T-helper 1 cell treated with Interleukin-12 subunit alpha and Interleukin-12 subunit beta and Interleukin-4 antibody, amounts not matched to agents 30 μg/mL and 1 μg/mL, for 36 hours (primary cell): ENCODE measurements around the gene ADARB2.

Source experiments
- H3K27ac Mint-ChIP-seq: one replicate; pipeline ENCODE4 v1.8.0; 2021; ENCODE audit warnings: mild to moderate bottlenecking, mixed read lengths
- H3K27me3 Mint-ChIP-seq: one replicate; pipeline ENCODE4 v1.8.0; 2021; ENCODE audit warnings: low read depth, mixed read lengths
- H3K36me3 Mint-ChIP-seq: one replicate; pipeline ENCODE4 v1.8.0; 2021; ENCODE audit warnings: low read depth, mixed read lengths
- H3K4me1 Mint-ChIP-seq: one replicate; pipeline ENCODE4 v1.8.0; 2021; ENCODE audit warnings: low read depth, mixed read lengths
- H3K4me3 Mint-ChIP-seq: one replicate; pipeline ENCODE4 v1.8.0; 2021; ENCODE audit warnings: mild to moderate bottlenecking, moderate library complexity, mixed read lengths
- H3K9me3 Mint-ChIP-seq: one replicate; pipeline ENCODE4 v1.8.0; 2021; ENCODE audit warnings: mixed read lengths

ADARB2 gene

DNA sequence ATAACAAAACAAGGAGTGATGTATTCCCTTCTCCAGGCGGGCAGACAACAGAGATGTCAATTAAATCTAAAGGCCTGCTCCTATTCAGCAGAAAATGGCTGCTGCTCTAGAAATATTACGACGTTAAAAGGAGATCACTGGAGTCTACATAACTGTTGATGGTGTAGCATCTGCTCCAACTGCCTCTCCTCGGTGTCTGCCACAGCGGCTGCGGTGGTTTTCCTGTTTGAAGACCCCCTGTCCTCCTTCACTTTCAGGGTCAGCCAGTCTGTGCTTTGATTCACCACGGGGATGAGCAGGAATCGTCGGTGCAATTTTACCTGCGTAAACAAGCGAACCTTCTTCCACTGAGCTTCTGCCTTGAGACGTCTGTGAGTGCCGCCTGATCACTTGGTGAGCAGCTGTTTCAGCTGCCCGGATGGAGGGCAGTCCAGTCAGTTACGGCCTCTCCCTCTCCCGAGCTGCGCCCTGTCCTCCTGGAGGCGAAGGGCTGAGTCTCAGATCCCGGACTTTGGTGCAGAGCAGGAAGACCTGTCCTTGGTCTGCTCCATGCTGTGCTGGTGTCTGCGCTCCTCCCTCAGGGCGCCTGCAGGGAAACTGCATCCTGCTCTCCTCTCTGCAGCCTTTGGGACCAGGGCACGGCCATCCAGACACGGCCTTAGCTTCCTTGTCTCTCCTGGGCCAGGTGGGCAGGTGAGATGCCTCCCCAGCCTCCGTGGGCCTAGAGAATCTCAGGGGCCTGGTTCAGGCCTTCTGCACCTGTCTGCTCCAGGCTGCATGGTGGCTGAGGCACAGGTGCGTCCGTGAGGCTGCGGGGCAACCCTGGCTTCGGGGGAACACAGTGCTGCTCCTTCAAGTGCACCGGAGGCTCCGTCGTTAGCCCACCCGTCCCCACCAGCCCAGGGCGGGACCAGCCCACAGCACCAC, 326.6 kb downstream of the ADARB2 start:
- Mint-ChIP-seq H3K4me3 (no peak overlapping the region), H3K27ac (no peak overlapping the region), H3K9me3 (no peaks in the 10 kb centered on the region), H3K36me3 (no peaks in the 10 kb centered on the region), H3K27me3 (peaks cover 6% of the 10 kb centered on the region), H3K4me1 (no peaks in the 10 kb centered on the region)

DNA sequence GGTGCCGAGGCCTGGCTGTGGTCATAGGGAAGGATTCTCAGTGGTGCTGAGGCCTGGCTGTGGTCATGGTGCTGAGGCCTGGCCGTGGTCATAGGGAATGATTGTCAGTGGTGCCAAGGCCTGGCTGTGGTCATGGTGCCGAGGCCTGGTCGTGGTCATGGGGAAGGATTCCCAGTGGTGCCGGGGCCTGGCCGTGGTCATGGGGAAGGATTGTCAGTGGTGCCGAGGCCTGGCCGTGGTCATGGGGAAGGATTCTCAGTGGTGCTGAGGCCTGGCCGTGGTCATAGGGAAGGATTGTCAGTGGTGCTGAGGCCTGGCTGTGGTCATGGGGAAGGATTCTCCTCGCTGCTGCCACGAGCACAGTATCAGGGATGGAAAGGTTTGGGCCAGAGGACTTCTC, 327.3 kb downstream of the ADARB2 start:
- Mint-ChIP-seq H3K27ac (no peak overlapping the region), H3K27me3 (peaks cover 6% of the 10 kb centered on the region), H3K4me3 (no peak overlapping the region), H3K4me1 (no peaks in the 10 kb centered on the region), H3K9me3 (no peaks in the 10 kb centered on the region), H3K36me3 (no peaks in the 10 kb centered on the region)

DNA sequence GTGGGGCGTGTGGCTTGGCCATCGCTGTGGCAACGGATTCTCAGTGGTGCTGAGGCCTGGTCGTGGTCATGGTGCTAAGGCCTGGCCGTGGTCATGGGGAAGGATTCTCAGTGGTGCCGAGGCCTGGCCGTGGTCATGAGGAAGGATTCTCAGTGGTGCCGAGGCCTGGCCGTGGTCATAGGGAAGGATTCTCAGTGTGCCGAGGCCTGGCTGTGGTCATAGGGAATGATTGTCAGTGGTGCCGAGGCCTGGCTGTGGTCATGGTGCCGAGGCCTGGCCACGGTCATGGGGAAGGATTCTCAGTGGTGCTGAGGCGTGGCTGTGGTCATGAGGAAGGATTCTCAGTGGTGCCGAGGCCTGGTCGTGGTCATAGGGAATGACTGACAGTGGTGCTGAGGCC, 327.9 kb downstream of the ADARB2 start:
- Mint-ChIP-seq H3K27me3 (peaks cover 6% of the 10 kb centered on the region), H3K27ac (no peak overlapping the region), H3K9me3 (no peaks in the 10 kb centered on the region), H3K4me1 (no peaks in the 10 kb centered on the region), H3K36me3 (no peaks in the 10 kb centered on the region), H3K4me3 (no peak overlapping the region)

DNA sequence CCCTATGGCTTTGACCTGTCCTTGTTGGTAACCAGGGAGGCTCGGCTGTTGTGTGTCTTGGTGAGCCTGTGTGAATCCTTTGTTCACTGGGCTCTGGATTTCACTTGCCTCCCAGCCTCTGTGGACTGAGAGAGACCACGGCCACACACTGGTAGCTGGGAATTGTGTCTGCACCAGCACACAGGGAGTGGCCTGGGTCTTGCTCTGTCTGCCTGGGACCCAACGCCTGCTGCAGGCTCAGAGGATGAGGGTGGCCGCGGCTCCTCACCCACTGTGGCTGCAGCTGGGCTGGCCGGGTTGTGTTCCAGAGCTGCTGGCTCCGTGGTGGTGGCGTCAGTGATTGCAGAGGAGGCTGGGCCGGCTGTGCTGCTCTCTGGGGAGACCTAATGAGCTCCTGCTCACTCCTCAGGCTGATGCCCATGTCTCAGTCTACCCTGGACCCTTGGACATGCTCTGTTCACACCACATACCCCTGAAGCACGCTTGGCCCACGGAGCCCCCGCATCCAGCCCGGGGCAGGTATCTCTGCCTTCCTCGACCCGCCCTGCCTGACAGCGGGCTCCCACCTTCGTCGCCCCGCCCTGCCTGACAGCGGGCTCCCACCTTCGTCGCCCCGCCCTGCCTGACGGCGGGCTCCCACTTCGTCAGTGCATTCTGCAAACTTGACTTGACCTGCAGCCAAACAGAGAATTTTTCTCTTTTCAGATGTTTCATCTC, 328.5 kb downstream of the ADARB2 start:
- H3K4me1 Mint-ChIP-seq = no peaks in the 10 kb centered on the region
- no peak overlapping the region for H3K27ac Mint-ChIP-seq
- H3K27me3 Mint-ChIP-seq = peaks cover 6% of the 10 kb centered on the region
- H3K9me3 Mint-ChIP-seq = no peaks in the 10 kb centered on the region
- H3K4me3 Mint-ChIP-seq = no peak overlapping the region
- no peaks in the 10 kb centered on the region for H3K36me3 Mint-ChIP-seq

DNA sequence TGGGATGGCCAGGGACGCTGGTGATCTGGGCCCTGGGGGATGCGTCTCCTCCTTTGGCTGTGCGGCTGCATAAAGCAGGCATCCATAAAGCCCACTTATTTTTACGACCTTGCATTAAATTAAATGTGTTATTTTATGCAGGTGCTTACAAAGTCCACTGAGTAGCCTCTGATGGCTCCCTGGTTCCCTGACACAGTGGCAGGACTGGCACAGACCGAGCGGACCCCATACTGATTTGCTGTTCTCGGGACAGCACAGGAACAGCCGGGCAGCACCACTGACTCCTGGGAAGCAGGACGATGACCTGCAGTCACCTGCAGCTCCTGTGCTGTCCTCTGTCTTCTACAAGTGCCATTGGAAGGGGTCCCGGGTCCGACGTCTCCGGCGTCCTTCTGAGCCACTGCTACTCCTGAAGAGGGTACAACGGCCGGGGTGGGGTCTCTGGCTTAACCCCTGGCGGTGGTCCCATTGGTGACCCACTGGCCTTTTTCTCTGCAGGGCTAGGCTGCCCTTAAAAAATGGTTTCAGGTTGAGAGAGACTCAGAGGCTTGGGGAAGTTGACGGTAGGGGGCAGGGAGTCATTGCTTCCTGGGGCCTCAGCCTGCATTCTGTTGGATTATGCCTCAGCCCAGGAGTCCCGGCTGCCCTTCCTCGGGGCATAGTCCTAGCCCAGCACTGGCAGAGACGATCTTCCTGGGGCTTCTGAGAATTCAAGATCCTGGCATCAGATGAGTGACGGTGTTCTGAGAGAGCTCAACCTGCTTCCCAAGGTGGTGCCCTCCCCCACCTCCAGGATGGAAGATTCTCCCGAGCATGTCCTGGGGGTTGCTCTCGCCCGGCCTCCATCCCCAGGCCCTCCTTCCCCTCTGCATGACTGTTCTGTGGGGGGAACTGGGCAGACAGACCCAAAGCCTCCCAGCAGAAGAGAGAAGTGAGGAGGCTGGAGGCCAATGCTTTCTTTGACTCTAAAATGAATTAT, 330.1 kb downstream of the ADARB2 start:
- no peaks in the 10 kb centered on the region for H3K36me3 Mint-ChIP-seq
- no peaks in the 10 kb centered on the region for H3K9me3 Mint-ChIP-seq
- no peaks in the 10 kb centered on the region for H3K27me3 Mint-ChIP-seq
- no peak overlapping the region for H3K27ac Mint-ChIP-seq
- H3K4me3 Mint-ChIP-seq = no peak overlapping the region
- H3K4me1 Mint-ChIP-seq = no peaks in the 10 kb centered on the region

DNA sequence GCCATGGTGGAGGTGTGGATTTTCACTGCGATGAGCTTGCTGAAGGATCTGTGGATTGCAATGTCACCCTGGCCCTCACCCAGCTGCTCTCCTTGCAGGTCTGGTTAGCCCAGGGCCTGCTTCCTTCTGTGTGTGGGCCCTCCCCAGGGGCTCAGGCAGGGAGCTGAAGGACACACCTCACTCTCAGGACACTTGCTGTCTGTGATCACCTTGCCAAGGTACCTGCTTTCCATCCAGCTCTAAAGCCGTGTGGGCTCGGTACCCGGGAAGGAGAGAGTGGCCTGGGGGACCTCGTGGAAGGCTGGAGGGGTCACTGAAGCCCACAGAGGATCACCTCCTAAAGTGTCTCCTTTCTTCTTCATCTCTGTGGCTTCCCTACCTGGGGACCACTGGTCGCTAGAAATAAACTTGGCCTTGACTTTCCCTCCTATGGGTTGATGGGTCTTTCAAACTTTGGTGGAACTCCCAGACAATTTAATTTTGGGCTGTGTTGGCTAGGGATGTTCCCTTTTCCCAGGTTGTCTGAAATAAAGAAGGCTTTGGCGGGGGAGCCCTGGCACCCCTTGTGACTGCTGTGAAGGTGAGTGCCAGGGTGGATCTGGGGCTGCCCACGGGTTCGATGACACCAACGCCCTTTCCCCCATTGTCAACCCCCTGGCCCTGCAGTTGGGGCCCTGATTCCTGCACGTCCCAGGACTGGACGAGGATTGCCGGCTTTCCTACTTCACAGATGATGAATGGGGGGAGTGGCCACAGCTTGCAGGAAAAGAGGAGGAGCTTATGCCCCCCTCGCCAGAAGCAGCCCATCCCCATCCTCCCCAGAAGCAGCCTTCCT, 331.0 kb downstream of the ADARB2 start:
- H3K9me3 Mint-ChIP-seq = no peaks in the 10 kb centered on the region
- no peak overlapping the region for H3K27ac Mint-ChIP-seq
- no peaks in the 10 kb centered on the region for H3K4me1 Mint-ChIP-seq
- no peak overlapping the region for H3K4me3 Mint-ChIP-seq
- H3K27me3 Mint-ChIP-seq = no peaks in the 10 kb centered on the region
- H3K36me3 Mint-ChIP-seq = no peaks in the 10 kb centered on the region

DNA sequence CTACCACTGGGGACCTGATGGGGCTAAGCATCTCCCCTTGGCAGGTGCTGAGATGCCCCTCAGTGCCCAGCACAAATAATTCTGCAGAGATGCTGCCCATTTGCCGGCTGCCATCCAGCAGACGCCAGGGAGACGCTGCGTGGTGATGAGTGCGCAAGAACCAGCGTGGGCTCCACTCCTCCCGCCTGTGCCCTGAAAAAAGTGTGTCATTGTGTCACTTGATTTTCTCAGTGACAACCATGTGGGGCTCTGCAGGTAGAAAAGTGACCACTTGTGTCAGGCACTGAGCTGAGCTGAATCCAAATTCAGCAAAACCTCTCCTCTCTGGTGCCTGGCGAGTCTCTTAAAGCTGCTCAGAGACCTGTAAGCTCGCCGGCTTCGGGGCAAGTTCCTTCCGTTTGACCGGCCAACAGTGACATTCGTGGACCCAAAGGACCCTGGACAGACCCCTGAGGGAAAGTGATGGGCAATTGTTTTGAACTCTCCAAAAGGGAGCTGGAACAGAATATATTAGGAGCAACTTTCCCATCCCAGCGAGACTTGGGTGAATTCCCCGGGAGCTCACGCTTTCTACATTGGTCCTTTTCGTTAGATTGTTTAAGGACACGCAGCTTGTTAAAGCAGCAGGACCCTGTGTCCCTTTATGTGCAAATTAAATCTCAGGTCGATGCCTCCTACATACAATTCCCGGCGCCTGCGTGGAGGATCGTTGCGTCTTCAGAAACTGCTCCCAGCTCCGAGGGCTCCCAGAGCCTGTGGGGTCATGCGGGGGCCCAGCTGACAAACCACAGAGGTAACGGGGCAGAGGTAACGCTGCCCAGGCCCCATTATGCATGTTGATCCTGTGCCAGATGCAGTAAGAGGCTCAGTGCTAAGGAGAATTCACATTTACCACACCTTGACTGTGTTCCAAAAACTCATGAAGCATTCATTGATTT, 332.7 kb downstream of the ADARB2 start:
- no peaks in the 10 kb centered on the region for H3K9me3 Mint-ChIP-seq
- no peak overlapping the region for H3K4me3 Mint-ChIP-seq
- H3K4me1 Mint-ChIP-seq = no peaks in the 10 kb centered on the region
- no peak overlapping the region for H3K27ac Mint-ChIP-seq
- no peaks in the 10 kb centered on the region for H3K36me3 Mint-ChIP-seq
- H3K27me3 Mint-ChIP-seq = no peaks in the 10 kb centered on the region

DNA sequence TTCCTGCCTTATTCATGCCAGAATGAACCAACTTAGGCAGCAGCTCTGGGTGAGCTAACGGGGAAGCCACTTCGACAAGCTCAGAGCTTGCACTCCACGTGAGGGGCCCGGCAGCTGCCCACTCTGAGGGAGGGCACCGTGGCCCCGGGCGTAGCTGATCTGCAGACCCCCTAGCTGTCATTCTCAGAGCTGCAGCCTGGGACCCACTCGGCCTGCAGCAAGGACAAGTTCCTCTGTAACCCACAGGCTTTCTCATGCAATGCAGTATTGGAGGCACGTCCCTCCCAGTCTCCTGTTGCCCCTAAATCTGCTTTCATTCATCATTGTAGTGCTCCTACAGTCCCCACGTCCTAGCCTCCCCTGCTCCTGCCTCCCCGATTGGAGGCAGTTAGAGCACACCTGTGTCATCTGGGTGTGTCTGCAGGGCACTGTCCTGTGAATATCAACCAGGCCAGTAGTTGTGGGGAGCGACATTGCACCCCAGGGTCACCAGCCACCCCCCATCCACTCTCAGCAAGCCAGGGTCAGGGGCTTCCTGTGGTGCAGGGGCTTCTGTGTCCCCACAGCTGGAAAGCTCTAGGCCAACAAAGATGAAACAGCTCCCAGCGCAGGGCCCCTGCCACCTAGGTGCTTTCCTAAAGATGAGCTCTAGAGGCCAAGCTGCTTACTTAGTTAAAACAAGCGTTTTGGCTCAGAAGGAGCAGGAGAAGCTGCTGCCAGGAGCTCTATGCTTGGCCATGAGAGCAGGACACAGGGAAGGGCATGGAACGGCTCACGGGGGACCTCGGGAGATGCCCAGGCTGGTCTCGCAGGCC, 333.6 kb downstream of the ADARB2 start:
- no peaks in the 10 kb centered on the region for H3K9me3 Mint-ChIP-seq
- no peak overlapping the region for H3K27ac Mint-ChIP-seq
- no peaks in the 10 kb centered on the region for H3K4me1 Mint-ChIP-seq
- H3K27me3 Mint-ChIP-seq = no peaks in the 10 kb centered on the region
- no peaks in the 10 kb centered on the region for H3K36me3 Mint-ChIP-seq
- H3K4me3 Mint-ChIP-seq = no peak overlapping the region

DNA sequence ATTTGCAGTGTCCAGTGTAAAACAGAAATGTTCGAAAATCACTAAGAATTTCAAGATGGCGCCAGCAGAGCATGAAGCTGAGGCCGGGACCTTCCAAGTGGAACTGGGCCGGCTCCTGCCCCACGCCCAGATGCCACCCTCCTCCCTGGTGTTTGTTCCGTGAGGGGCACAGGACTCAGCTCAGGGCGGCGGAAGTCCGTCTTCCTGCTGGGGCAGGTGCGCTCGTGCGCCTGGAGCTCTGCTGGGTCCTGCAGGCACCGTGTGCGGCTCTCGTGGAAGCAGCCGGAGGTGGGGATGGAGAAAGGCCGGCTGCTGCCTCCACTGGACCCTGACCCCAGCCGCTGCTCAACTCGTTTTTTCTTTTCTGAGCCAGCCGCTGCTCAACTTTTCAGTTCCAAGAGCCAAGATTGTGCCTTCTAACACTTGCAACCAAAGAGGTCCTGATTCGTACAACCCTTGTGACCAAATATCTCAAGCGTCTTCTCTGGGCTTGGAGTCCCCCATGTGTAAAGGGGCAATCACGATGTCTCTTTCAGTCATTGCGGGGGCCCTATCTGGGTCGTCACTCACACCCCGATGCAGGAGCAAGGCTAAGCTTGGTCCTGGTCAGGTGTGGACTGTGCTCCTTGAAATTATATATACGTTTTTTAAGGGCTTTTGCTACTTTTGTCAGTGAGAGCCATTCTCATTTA, 334.4 kb downstream of the ADARB2 start:
- no peaks in the 10 kb centered on the region for H3K4me1 Mint-ChIP-seq
- no peaks in the 10 kb centered on the region for H3K36me3 Mint-ChIP-seq
- H3K27me3 Mint-ChIP-seq = no peaks in the 10 kb centered on the region
- no peaks in the 10 kb centered on the region for H3K9me3 Mint-ChIP-seq
- no peak overlapping the region for H3K4me3 Mint-ChIP-seq
- H3K27ac Mint-ChIP-seq = no peak overlapping the region

DNA sequence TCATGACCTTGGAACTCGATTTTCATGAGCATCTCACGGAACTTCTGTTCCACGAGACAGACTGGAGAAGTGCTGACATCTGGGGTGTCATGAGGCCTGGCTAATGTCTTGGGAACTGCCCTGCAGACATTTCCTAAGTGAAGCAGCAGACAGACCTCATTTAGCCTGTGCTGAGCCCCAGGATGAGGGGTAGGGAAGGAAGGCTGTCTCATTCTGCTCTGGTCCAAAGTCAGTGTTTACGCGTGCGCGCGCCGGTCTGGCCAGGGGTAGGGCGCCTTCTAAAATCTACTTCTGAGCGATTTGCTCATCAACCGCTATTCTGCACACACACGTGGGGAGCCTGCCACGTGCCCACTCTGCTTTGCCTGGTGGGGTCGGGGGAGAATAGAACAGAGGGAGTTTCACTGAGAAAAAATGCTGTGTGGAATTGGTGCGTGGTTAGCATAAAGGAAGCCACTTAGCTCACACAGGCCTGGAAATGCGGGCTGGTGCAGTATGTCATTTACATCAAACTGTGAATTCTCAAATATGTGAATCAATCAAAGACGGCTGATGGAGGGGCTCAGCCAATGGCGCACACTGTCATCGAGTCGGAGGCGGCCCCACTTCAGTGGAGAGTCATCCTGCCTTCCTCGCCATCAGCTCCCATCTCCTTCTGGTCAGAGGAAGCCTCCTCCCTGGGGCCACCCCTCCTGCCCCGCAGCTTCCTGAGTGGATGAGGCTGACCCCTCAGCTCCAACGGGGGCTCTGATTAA, 335.1 kb downstream of the ADARB2 start:
- no peaks in the 10 kb centered on the region for H3K4me1 Mint-ChIP-seq
- H3K36me3 Mint-ChIP-seq = no peaks in the 10 kb centered on the region
- H3K27ac Mint-ChIP-seq = no peak overlapping the region
- H3K4me3 Mint-ChIP-seq = no peak overlapping the region
- no peaks in the 10 kb centered on the region for H3K27me3 Mint-ChIP-seq
- no peaks in the 10 kb centered on the region for H3K9me3 Mint-ChIP-seq

DNA sequence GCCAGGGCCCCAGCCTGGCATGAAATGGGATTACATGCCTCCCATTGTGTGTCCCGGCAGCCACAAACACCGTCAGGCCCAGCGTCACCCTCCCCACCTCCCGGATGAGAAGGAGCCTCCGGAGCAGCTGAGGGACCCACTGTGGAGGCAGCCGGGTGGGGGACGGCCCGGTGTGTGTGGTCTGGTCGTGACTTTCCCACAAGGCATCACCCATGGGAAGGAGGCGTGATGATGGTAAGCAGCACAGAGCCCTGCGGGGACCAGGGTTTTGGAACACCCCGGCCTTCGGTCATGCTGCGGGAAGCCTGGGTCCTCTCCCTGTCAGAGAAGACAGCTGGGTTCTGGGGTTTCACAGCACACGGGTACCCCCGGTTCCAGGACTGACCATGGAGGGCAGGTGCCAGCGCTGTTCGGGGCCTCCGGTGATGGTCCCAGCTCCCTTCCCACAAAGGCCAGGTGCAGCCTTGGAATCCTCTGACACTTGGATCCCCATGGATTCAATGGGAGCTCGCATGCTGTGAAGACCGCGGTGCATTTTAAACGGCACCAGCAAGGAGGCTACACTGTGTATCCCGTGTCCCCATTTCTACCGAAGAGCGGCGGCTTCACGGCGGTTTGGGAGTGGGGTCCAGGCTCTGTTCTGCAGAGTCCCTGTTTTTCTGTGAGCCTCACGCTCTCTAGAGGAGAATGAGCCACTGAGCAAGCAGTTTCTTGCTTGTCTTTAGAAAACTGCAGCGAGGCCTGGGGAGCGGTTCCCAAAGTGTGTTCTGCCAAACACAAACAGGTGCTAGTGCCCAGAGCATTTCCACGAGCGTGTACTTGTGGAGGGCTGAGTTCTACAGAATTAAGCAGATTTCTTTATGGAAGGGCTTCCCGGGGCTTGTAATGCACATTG, 336.0 kb downstream of the ADARB2 start:
- no peaks in the 10 kb centered on the region for H3K4me1 Mint-ChIP-seq
- H3K36me3 Mint-ChIP-seq = no peaks in the 10 kb centered on the region
- H3K27me3 Mint-ChIP-seq = no peaks in the 10 kb centered on the region
- H3K4me3 Mint-ChIP-seq = no peak overlapping the region
- no peak overlapping the region for H3K27ac Mint-ChIP-seq
- H3K9me3 Mint-ChIP-seq = no peaks in the 10 kb centered on the region
